Neural crest cell (in vitro differentiated cells): ENCODE data around the gene ZBED1. TPM values are rescaled to one million over a fixed set of nuclear protein-coding genes. Genes with fewer than 3 reads are reported as not detected.
"Not testable (repeated sequence)": the region's sequence is repeated elsewhere in the genome, so short reads cannot be mapped to it uniquely, and the experiment has no call there.

Experiments used
- DNase-seq: peaks from one replicate; pipeline ENCODE4 v3.0.0; 2021; ENCODE audit warnings: low read depth, mixed read lengths, low spot score
- H3K27ac Mint-ChIP-seq: one replicate; pipeline ENCODE4 v1.8.0; 2021; ENCODE audit warnings: mild to moderate bottlenecking, mixed read lengths; ENCODE audit not compliant: unreplicated experiment
- H3K27me3 Mint-ChIP-seq: 2 replicates; pipeline ENCODE4 v1.8.0; 2021; ENCODE audit warnings: low read depth, mild to moderate bottlenecking, mixed read lengths
- H3K36me3 Mint-ChIP-seq: 2 replicates; pipeline ENCODE4 v1.8.0; 2021; ENCODE audit warnings: low read depth, mild to moderate bottlenecking, mixed read lengths
- H3K4me1 Mint-ChIP-seq: 2 replicates; pipeline ENCODE4 v1.8.0; 2021; ENCODE audit warnings: mixed read lengths
- H3K4me3 Mint-ChIP-seq: one replicate; pipeline ENCODE4 v1.8.0; 2021; ENCODE audit warnings: mild to moderate bottlenecking, mixed read lengths
- H3K9me3 Mint-ChIP-seq: 2 replicates; pipeline ENCODE4 v1.8.0; 2021; ENCODE audit warnings: mixed read lengths
- CTCF ChIP-seq: fragments of 200-600 bp; sonication (generic); conservative IDR thresholded peaks from 2 replicates; pipeline ENCODE4 v1.5.0; 2021; ENCODE audit warnings: antibody characterized with exemption, mild to moderate bottlenecking
- total RNA-seq: library from RNA; stranded (reverse); gene quantifications from 2 replicates; pipeline ENCODE4 v1.2.1, GENCODE V29; 2021

ZBED1 gene
- total RNA-seq, 1 donor from 2014 or later = 42.0 TPM

DNA sequence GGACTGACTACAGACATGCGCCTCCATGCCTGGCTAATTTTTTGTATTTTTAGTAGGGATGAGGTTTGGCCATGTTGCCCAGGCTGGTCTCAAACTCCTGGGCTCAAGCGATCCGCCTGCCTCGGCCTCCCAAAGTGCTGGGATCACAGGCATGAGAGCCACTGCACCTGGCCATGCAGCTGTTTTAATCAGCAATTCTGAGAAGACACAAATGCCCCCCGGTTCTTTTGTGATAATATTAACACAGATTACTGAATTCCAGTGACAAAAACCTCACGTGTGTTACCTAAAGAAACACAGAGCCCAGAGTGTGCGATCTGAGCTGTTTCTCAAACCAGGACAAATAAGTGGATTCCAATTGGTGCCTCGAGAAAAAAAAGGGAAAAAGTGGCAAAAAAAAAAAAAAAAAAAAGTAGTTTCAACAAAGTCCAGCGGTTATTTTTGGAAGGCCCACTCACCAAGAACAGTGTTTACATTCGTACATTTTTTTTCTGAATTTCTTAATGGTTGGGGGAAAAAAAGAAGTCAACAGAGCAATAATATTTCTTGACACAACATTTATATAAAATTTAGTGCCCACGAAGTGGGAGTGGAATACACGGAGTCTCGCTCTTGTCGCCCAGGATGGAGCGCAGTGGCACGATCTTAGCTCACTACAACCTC is 17.2 kb downstream of the ZBED1 start:
- peaks cover 20% of the 10 kb centered on the region for H3K36me3 Mint-ChIP-seq
- no peak overlapping the region for H3K4me3 Mint-ChIP-seq
- peak overlapping the region; percentile 12 for H3K27ac Mint-ChIP-seq
- no peak for DNase-seq
- no peaks in the 10 kb centered on the region for H3K27me3 Mint-ChIP-seq
- H3K9me3 Mint-ChIP-seq = peaks cover 8% of the 10 kb centered on the region
- no peak for TF ChIP-seq CTCF
- H3K4me1 Mint-ChIP-seq = peaks cover 12% of the 10 kb centered on the region

DNA sequence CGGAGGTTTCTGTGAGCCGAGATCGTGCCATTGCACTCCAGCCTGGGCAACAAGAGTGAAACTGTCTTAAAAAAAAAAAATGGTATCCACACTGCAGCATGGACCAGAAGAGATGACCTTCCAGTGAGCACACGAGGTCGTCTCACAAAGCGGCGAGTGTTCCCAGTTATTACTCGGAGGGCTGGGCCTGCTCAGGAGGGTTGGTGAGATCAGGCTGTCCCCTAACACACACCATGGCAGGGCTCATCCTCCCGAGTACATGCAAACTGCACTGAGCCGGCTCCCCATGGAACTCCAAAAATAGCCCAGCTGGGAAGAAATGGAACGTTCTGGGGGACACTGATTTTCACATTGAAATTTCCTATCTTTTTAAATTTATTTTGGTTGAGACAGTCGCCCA is 19.2 kb downstream of the ZBED1 start:
- peaks cover 12% of the 10 kb centered on the region for H3K4me1 Mint-ChIP-seq
- H3K27me3 Mint-ChIP-seq, DNase-seq, H3K4me3 Mint-ChIP-seq, H3K27ac Mint-ChIP-seq, H3K9me3 Mint-ChIP-seq: not testable (repeated sequence)
- H3K36me3 Mint-ChIP-seq = peaks cover 18% of the 10 kb centered on the region

DNA sequence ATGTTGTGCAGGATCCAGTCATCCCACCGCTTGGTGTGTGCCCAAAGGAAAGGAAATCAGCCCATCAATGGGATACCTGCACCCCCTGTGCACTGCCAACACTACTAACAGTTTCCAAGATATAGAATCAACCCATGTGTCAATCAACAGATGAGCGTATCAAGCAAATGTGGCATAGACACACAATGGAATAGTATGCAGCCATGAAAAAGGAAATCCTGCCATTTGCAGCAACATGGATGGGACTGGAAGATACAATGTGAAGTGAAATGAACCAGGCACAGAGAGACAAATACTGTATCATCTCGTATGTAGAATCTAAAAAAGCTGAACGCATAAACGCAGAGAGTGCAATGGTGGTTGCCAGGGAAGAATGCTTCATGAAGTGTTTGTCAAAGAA is 20.8 kb downstream of the ZBED1 start:
- not testable (repeated sequence) for H3K9me3 Mint-ChIP-seq, H3K4me3 Mint-ChIP-seq, H3K4me1 Mint-ChIP-seq, DNase-seq, H3K27ac Mint-ChIP-seq, H3K27me3 Mint-ChIP-seq
- H3K36me3 Mint-ChIP-seq = peaks cover 16% of the 10 kb centered on the region

- no peak for TF ChIP-seq CTCF
- DNase-seq = no peak
- Mint-ChIP-seq H3K4me3 (no peak overlapping the region), H3K9me3 (peaks cover 9% of the 10 kb centered on the region), H3K4me1 (peaks cover 2% of the 10 kb centered on the region), H3K27me3 (no peaks in the 10 kb centered on the region), H3K27ac (no peak overlapping the region), H3K36me3 (peaks cover 14% of the 10 kb centered on the region)
Measured at GRCh38 chrX:2479420-2479780, 21.4 kb downstream of the ZBED1 start.

DNA sequence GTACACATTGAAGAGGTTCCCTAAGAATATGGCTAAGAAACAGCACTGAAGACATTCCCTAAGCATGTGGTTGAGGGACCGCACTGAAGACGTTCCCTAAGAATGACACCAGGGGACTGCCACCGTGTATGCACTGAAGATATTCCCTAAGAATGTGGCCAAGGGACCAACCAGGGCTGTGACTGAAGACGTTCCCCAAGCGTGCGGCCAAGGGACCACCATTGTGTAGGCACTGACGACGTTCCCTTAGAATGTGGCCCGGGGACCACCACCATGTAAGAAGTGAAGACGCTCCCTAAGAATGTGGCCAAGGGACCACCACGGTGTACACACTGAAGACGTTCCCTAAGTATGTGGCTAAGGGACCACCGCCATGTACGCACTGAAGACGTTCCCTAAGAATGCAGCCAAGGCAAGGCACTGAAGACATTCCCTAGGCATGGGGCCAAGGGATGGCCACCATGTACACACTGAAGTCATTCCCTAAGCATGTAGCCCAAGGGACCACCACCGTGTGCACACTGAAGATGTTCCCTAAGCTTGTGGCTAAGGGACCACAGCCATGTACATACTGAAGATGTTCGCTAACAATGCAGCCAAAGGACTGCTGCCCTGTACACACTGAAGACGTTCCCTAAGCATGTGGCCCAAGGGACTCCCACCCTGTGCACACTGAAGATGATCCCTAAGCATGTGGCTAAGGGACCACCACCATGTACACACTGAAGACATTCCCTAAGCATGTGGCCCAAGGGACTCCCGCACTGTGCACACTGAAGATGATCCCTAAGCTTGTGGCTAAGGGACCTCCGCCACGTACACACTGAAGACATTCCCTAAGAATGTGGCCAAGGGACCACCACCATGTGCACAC is 22.0 kb downstream of the ZBED1 start:
- Mint-ChIP-seq H3K27me3 (no peaks in the 10 kb centered on the region), H3K27ac (no peak overlapping the region)

DNA sequence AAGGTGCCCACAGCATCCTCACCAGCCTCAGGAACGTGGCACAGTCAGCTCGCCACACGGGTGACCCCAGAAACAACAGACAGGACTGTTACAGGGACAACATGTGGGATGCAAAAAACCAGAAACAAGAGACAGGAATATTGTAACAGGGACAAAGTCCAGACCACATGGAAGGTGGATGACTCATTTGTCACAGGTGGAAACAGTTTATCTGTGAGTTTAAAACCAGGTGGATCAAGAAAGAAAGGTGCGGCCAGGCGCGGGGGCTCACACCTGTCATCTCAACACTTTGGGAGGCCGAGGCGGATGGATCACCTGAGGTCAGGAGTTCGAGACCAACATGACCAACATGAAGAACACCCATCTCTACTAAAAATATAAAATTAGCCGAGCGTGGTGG is 23.5 kb downstream of the ZBED1 start:
- H3K4me1 Mint-ChIP-seq = not testable (repeated sequence)
- H3K36me3 Mint-ChIP-seq = peaks cover 14% of the 10 kb centered on the region

More for the DNA sequence above, 22.0 kb downstream of the ZBED1 start:
- no peak for TF ChIP-seq CTCF
- H3K4me3 Mint-ChIP-seq = no peak overlapping the region
- no peak for DNase-seq
- H3K9me3 Mint-ChIP-seq = peaks cover 9% of the 10 kb centered on the region
- H3K4me1 Mint-ChIP-seq = no peaks in the 10 kb centered on the region
- H3K36me3 Mint-ChIP-seq = peaks cover 14% of the 10 kb centered on the region

More for the DNA sequence above, 23.5 kb downstream of the ZBED1 start:
- not testable (repeated sequence) for H3K27me3 Mint-ChIP-seq, H3K9me3 Mint-ChIP-seq, H3K27ac Mint-ChIP-seq, H3K4me3 Mint-ChIP-seq, DNase-seq
